Testis (tissue), 2 donors: Measurements from ENCODE around the gene YTHDF1.

ENCODE experiments used
- POLR2A ChIP-seq: fragments of 450-650 bp; IDR thresholded peaks from one replicate; pipeline ENCODE4 v1.6.1; 2017; ENCODE audit warnings: antibody characterized with exemption, mild to moderate bottlenecking, moderate library complexity
- TF ChIP-seq, protein P1 (sequence below), 3 experiments: fragments of 450-650 bp in 2 of 3; fragments of 200-600 bp in 1 of 3; sonication (generic) in 1 of 3; IDR thresholded peaks; one replicate each; pipeline ENCODE4 v1.5.1; 2016 to 2019; ENCODE audit warnings: antibody characterized with exemption in 3 of 3, mild to moderate bottlenecking in 2 of 3, moderate library complexity in 1 of 3

DNA sequence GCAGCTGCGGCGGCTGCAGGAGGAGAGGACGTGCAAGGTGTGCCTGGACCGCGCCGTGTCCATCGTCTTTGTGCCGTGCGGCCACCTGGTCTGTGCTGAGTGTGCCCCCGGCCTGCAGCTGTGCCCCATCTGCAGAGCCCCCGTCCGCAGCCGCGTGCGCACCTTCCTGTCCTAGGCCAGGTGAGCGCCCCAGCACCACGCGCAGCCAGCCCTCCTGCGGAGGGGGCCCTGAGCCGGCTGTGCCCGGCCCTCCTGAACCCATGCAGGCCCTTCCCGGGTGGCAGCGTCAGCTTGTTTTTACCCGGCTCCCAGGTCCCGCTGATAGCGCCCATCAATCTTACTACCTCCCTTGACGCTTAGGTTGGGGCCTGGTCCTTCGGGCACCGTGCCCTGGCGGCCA lies 23.5 kb upstream of the YTHDF1 start:
- TF ChIP-seq, protein P1, sequence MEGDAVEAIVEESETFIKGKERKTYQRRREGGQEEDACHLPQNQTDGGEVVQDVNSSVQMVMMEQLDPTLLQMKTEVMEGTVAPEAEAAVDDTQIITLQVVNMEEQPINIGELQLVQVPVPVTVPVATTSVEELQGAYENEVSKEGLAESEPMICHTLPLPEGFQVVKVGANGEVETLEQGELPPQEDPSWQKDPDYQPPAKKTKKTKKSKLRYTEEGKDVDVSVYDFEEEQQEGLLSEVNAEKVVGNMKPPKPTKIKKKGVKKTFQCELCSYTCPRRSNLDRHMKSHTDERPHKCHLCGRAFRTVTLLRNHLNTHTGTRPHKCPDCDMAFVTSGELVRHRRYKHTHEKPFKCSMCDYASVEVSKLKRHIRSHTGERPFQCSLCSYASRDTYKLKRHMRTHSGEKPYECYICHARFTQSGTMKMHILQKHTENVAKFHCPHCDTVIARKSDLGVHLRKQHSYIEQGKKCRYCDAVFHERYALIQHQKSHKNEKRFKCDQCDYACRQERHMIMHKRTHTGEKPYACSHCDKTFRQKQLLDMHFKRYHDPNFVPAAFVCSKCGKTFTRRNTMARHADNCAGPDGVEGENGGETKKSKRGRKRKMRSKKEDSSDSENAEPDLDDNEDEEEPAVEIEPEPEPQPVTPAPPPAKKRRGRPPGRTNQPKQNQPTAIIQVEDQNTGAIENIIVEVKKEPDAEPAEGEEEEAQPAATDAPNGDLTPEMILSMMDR (IDR thresholded peaks at IDR 0.05): no peak
- no peak for TF ChIP-seq POLR2A
